Uterus (tissue), 2 donors: ENCODE data around the gene ATXN2L.

ENCODE experiments used
- POLR2A ChIP-seq, 2 donors: fragments of 450-650 bp; IDR thresholded peaks; one replicate each; pipeline ENCODE4 v1.6.1; 2016; ENCODE audit warnings: antibody characterized with exemption in 2 of 2, mild to moderate bottlenecking in 1 of 2, moderate library complexity in 1 of 2
- TF ChIP-seq, protein P1 (sequence below), 4 experiments: fragments of 200-600 bp in 2 of 4; fragments of 450-650 bp in 2 of 4; sonication (generic) in 2 of 4; IDR thresholded peaks; one replicate each; pipeline ENCODE4 v1.5.1; 2016 to 2019; ENCODE audit warnings: antibody characterized with exemption in 4 of 4, mild to moderate bottlenecking in 2 of 4, moderate library complexity in 1 of 4

- TF ChIP-seq, protein P1, sequence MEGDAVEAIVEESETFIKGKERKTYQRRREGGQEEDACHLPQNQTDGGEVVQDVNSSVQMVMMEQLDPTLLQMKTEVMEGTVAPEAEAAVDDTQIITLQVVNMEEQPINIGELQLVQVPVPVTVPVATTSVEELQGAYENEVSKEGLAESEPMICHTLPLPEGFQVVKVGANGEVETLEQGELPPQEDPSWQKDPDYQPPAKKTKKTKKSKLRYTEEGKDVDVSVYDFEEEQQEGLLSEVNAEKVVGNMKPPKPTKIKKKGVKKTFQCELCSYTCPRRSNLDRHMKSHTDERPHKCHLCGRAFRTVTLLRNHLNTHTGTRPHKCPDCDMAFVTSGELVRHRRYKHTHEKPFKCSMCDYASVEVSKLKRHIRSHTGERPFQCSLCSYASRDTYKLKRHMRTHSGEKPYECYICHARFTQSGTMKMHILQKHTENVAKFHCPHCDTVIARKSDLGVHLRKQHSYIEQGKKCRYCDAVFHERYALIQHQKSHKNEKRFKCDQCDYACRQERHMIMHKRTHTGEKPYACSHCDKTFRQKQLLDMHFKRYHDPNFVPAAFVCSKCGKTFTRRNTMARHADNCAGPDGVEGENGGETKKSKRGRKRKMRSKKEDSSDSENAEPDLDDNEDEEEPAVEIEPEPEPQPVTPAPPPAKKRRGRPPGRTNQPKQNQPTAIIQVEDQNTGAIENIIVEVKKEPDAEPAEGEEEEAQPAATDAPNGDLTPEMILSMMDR (IDR thresholded peaks at IDR 0.05) = no peak
- TF ChIP-seq POLR2A (IDR thresholded peaks at IDR 0.05) = no peak
These were observed 583 bp downstream of the ATXN2L start for GRCh38 chr16:28823291-28823872.
